ENCODE data around the gene TSPAN31. TPM values are rescaled to one million over a fixed set of nuclear protein-coding genes. Genes with fewer than 3 reads are reported as not detected.

Gene TSPAN31
- total and polyA plus RNA-seq, 9 of the 15 experiments (the other 6 are each of a cell fraction or from before 2014, with no cell fraction given): 11.3 to 26.4 (median 14.3) TPM

DNA sequence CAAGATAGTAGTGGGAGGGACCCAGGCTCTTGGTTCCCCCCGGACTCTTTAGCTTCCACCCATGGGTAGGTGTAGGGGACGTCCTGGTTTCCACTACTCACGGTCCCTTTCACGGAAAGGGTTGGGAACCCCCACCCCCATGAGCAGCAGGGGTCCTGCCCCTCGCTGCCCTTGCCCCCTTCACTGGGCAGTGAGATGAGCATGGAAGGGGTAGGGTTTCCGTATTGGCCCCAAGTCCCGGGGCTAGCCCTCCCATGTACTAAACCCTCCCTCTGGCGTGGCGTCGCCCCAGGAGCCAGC is 19.0 kb upstream of the TSPAN31 start:
- Histone ChIP-seq H4K20me1 (replicated peaks; ENCODE audit: control insufficient read depth, insufficient read depth, low read length) (no peaks in the 10 kb centered on the region; the same call in 1 of the 2 replicates), H3K9ac (ENCODE audit: insufficient read depth in 1 of 2, low read depth in 2 of 2, low read length in 2 of 2) (no peak overlapping the region), H3K4me2 (ENCODE audit: insufficient read depth, low read length) (no peak overlapping the region), H2AFZ (ENCODE audit: low read depth, low read length) (no peak overlapping the region), H3K4me1 (replicated peaks in 1 of 2; ENCODE audit: control insufficient read depth in 2 of 2, insufficient read depth in 2 of 2, low read length in 2 of 2) (peaks cover 0 to 20% of the 10 kb centered on the region in 2 experiments; a peak in 2 of 5 replicates), H3K27ac (ENCODE audit: extremely low read depth, low read depth, low read length) (no peak overlapping the region), H3K9me1 (ENCODE audit: control insufficient read depth, insufficient read depth, low read length) (no peaks in the 10 kb centered on the region), H3K4me3 (no peak overlapping the region), H3K27me3 (ENCODE audit: control insufficient read depth in 2 of 2, insufficient read depth in 2 of 2, low read length in 2 of 2) (peaks cover 12 to 16% of the 10 kb centered on the region in 2 experiments), H3K9me3 (replicated peaks; ENCODE audit: control insufficient read depth, insufficient read depth, low read depth, low read length) (no peaks in the 10 kb centered on the region; the same call in 1 of the 2 replicates), H3K79me2 (ENCODE audit: control insufficient read depth, insufficient read depth, low read length) (no peaks in the 10 kb centered on the region), H3K36me3 (ENCODE audit: control insufficient read depth, insufficient read depth, low read length) (peaks cover 3% of the 10 kb centered on the region; the same call in 1 of the 3 replicates)
- ATAC-seq: no peak
- no TSS peak for BruUV-seq (replicated peaks)
- no peak for DNase-seq (ENCODE audit: extremely low read depth in 1 of 4, low spot score in 3 of 4)
- intact Hi-C loops (cut with micrococcal nuclease): no loop called here
- in situ Hi-C loops (cut with MboI): no loop called here
- WGBS (ENCODE audit: insufficient coverage, low coverage, missing lambda C conversion rate): 47% methylated on average over 9 of the region's 10 CpGs
- no peak for FAIRE-seq
- CTCF ChIA-PET (ENCODE audit: low intra/inter-chr PET ratio): no interaction called here
- POLR2A ChIA-PET: interaction anchor here (0.9 kb wide), 1 partner anchor 93 kb away, joined by 4 read pairs; the partner anchor contains the start of gene AVIL
- no peak for TF ChIP-seq KLF6 (CRISPR knock-in tag; IDR thresholded peaks at IDR 0.05; ENCODE audit: borderline replicate concordance)
- no peak for TF ChIP-seq SP2 (IDR thresholded peaks at IDR 0.05; ENCODE audit: extremely low read depth, low read depth, low read length, poor library complexity, severe bottlenecking)
- TF ChIP-seq, protein P1, sequence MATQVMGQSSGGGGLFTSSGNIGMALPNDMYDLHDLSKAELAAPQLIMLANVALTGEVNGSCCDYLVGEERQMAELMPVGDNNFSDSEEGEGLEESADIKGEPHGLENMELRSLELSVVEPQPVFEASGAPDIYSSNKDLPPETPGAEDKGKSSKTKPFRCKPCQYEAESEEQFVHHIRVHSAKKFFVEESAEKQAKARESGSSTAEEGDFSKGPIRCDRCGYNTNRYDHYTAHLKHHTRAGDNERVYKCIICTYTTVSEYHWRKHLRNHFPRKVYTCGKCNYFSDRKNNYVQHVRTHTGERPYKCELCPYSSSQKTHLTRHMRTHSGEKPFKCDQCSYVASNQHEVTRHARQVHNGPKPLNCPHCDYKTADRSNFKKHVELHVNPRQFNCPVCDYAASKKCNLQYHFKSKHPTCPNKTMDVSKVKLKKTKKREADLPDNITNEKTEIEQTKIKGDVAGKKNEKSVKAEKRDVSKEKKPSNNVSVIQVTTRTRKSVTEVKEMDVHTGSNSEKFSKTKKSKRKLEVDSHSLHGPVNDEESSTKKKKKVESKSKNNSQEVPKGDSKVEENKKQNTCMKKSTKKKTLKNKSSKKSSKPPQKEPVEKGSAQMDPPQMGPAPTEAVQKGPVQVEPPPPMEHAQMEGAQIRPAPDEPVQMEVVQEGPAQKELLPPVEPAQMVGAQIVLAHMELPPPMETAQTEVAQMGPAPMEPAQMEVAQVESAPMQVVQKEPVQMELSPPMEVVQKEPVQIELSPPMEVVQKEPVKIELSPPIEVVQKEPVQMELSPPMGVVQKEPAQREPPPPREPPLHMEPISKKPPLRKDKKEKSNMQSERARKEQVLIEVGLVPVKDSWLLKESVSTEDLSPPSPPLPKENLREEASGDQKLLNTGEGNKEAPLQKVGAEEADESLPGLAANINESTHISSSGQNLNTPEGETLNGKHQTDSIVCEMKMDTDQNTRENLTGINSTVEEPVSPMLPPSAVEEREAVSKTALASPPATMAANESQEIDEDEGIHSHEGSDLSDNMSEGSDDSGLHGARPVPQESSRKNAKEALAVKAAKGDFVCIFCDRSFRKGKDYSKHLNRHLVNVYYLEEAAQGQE (IDR thresholded peaks at IDR 0.05; ENCODE audit: borderline replicate concordance): no peak
- TF ChIP-seq, protein P1 (CRISPR knock-in tag; IDR thresholded peaks at IDR 0.05; ENCODE audit: low read depth): no peak
- no peak for TF ChIP-seq ZFPM2 (CRISPR knock-in tag; IDR thresholded peaks at IDR 0.05)
- TF ChIP-seq BRF1 (IDR thresholded peaks at IDR 0.05; ENCODE audit: borderline replicate concordance, extremely low read depth, insufficient read length): no peak
- no peak for TF ChIP-seq RAD21 (CRISPR knock-in tag; conservative IDR thresholded peaks at IDR 0.05 in 1 of 2, IDR thresholded peaks at IDR 0.05 in 1 of 2)
- no peak for TF ChIP-seq ZC3H4 (CRISPR knock-in tag; IDR thresholded peaks at IDR 0.05; ENCODE audit: borderline replicate concordance)
- TF ChIP-seq DNMT1 (IDR thresholded peaks at IDR 0.05): no peak
- no peak for TF ChIP-seq SMARCA5 (IDR thresholded peaks at IDR 0.05)
- TF ChIP-seq GTF2A2 (tag; IDR thresholded peaks at IDR 0.05): no peak
- no peak for TF ChIP-seq FOXJ2 (tag; IDR thresholded peaks at IDR 0.05)
- TF ChIP-seq, protein P2, sequence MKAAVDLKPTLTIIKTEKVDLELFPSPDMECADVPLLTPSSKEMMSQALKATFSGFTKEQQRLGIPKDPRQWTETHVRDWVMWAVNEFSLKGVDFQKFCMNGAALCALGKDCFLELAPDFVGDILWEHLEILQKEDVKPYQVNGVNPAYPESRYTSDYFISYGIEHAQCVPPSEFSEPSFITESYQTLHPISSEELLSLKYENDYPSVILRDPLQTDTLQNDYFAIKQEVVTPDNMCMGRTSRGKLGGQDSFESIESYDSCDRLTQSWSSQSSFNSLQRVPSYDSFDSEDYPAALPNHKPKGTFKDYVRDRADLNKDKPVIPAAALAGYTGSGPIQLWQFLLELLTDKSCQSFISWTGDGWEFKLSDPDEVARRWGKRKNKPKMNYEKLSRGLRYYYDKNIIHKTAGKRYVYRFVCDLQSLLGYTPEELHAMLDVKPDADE (conservative IDR thresholded peaks at IDR 0.05; ENCODE audit: control insufficient read depth, low read depth, low read length): no peak
- no peak for TF ChIP-seq CBX8 (IDR thresholded peaks at IDR 0.05; ENCODE audit: borderline replicate concordance, extremely low read depth, low read depth, low read length, poor library complexity, severe bottlenecking)

Data from K562 (cell line).